Astrocyte (in vitro differentiated cells and primary cell): Measurements from ENCODE around the gene SLC5A2.

Experiments
- CTCF ChIP-seq: IDR thresholded peaks from 2 replicates; pipeline ENCODE4 v1.5.1; 2011; ENCODE audit warnings: low read depth, mild to moderate bottlenecking, inconsistent platforms, low read length, moderate library complexity; ENCODE audit not compliant: insufficient read depth
- EZH2 ChIP-seq: IDR thresholded peaks from 2 replicates; pipeline ENCODE4 v1.6.1; 2012; ENCODE audit warnings: mild to moderate bottlenecking, low read length, inconsistent platforms; ENCODE audit not compliant: insufficient read depth

- TF ChIP-seq CTCF (no peak), EZH2 (peak; percentile 58)
These were observed 47.0 kb downstream of the SLC5A2 start for GRCh38 chr16:31529937-31530312.
